ENCODE measurements around the gene SLC27A2.

SLC27A2 gene

DNA sequence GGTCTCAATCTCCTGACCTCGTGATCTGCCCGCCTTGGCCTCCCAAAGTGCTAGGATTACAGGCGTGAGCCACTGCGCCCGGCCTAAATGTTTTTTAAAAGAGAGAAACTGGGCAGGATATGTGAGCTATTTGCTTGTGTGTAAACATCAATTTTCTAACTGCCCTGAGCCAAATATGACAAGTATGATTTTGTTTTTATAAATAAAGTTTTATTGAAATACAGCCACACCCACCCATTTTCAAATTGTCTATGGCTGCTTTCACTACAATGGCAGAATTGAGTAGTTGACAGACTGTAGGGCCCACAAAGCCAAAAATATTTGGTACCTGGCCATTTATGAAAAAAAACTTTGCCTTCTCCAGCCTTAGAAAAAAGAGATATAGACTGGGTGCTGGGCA, 99.4 kb downstream of the SLC27A2 start:
- DNase-seq: no peak

Data from NCI-H510A treated with DMSO at 0.1 percent for 48 hours (cell line).